K562 (cell line): ENCODE measurements around the gene TMPRSS9. TPM values are rescaled to one million over a fixed set of nuclear protein-coding genes. Genes with fewer than 3 reads are reported as not detected.

Experiments
- AFF1 ChIP-seq, 2 experiments: fragments of 450-650 bp; IDR thresholded peaks; 2 replicates each; pipeline ENCODE4 v1.6.1; 2018; ENCODE audit warnings: mild to moderate bottlenecking in 2 of 2, low read depth in 1 of 2; ENCODE audit not compliant: partially characterized antibody in 2 of 2
- BMI1 ChIP-seq: fragments of 150-350 bp; IDR thresholded peaks from 2 replicates; pipeline ENCODE4 v1.6.1; 2014; ENCODE audit warnings: low read length
- DACH1 ChIP-seq: fragments of 450-650 bp; IDR thresholded peaks from 2 replicates; pipeline ENCODE4 v1.6.1; 2018; ENCODE audit not compliant: partially characterized antibody
- E2F5 ChIP-seq: sonication (generic); formaldehyde crosslinking; IDR thresholded peaks from 2 replicates; pipeline ENCODE4 v1.8.0; 2022; ENCODE audit warnings: mild to moderate bottlenecking, missing genetic modification reagents
- LCOR ChIP-seq: sonication (generic); formaldehyde crosslinking; IDR thresholded peaks from 2 replicates; pipeline ENCODE4 v1.8.0; 2022; ENCODE audit warnings: mild to moderate bottlenecking, missing genetic modification reagents
- MIER1 ChIP-seq: fragments of 450-650 bp; IDR thresholded peaks from 2 replicates; pipeline ENCODE4 v1.6.1; 2016; ENCODE audit warnings: antibody characterized with exemption, mild to moderate bottlenecking, low read depth
- MTA3 ChIP-seq: fragments of 450-650 bp; formaldehyde crosslinking; IDR thresholded peaks from 2 replicates; pipeline ENCODE4 v1.6.1; 2017; ENCODE audit warnings: mild to moderate bottlenecking, borderline replicate concordance
- NCOA6 ChIP-seq: fragments of 450-650 bp; IDR thresholded peaks from 2 replicates; pipeline ENCODE4 v1.6.1; 2017; ENCODE audit warnings: mild to moderate bottlenecking
- NEUROD1 ChIP-seq: fragments of 150-350 bp; IDR thresholded peaks from 2 replicates; pipeline ENCODE4 v1.6.1; 2014; ENCODE audit warnings: borderline replicate concordance, low read length, low read depth; ENCODE audit not compliant: partially characterized antibody
- POLR2A ChIP-seq: fragments of 450-650 bp; conservative IDR thresholded peaks from 2 replicates; pipeline ENCODE4 v1.6.1; 2016
- PYGO2 ChIP-seq: fragments of 450-650 bp; IDR thresholded peaks from 2 replicates; pipeline ENCODE4 v1.6.1; 2016; ENCODE audit warnings: mild to moderate bottlenecking, missing genetic modification characterization, moderate library complexity, missing compliant biosample characterization
- SNAPC5 ChIP-seq: fragments of 250-450 bp; sonication (Bioruptor Pico); IDR thresholded peaks from 2 replicates; pipeline ENCODE4 v1.8.0; 2021; ENCODE audit warnings: moderate library complexity, mild to moderate bottlenecking, inconsistent platforms
- TCF3 ChIP-seq: sonication (generic); formaldehyde crosslinking; IDR thresholded peaks from 2 replicates; pipeline ENCODE4 v1.4.0; 2020; ENCODE audit warnings: mild to moderate bottlenecking, missing genetic modification reagents
- ZC3H4 ChIP-seq: sonication (generic); formaldehyde crosslinking; IDR thresholded peaks from 2 replicates; pipeline ENCODE4 v1.9.0; 2021; ENCODE audit warnings: missing genetic modification reagents, borderline replicate concordance
- ZKSCAN3 ChIP-seq: fragments of 250-450 bp; sonication (Bioruptor Pico); IDR thresholded peaks from 2 replicates; pipeline ENCODE4 v1.4.0; 2020
- ZNF184 ChIP-seq: sonication (generic); formaldehyde crosslinking; IDR thresholded peaks from 2 replicates; pipeline ENCODE4 v1.5.0; 2020; ENCODE audit warnings: missing genetic modification reagents
- ZNF384 ChIP-seq: IDR thresholded peaks from 2 replicates; pipeline ENCODE4 v1.6.1; 2012; ENCODE audit warnings: low read depth, low read length, improper control_type of control experiment
- ZNF444 ChIP-seq: fragments of 250-450 bp; sonication (Bioruptor Pico); IDR thresholded peaks from 2 replicates; pipeline ENCODE4 v1.4.0; 2020; ENCODE audit warnings: mild to moderate bottlenecking, moderate library complexity
- ZNF511 ChIP-seq: sonication (generic); formaldehyde crosslinking; IDR thresholded peaks from 2 replicates; pipeline ENCODE4 v1.8.0; 2022; ENCODE audit warnings: mild to moderate bottlenecking, missing genetic modification reagents
- ZSCAN32 ChIP-seq: fragments of 450-650 bp; formaldehyde crosslinking; IDR thresholded peaks from 2 replicates; pipeline ENCODE4 v1.4.0; 2020; ENCODE audit warnings: mild to moderate bottlenecking, moderate library complexity
- polyA plus RNA-seq, 8 experiments: library from polyadenylated mRNA; depleted of rRNA in 4 of 8; stranded (reverse) in 5 of 8; unstranded in 3 of 8; fragments of >200 nt; fragmentation: Nextera tagmentation in 2 of 8; fragmentation: Illumina TruSeq in 1 of 8; extraction: Ambion mirVana in 2 of 8; extraction: Trizol in 1 of 8; gene quantifications; 2 replicates each; pipeline versions ENCODE4 v1.2.1 to v1.2.3, GENCODE V29; 2011 to 2014; ENCODE audit warnings: inconsistent platforms in 1 of 8, missing spikeins in 1 of 8
- total RNA-seq, 7 experiments: library from RNA; depleted of rRNA in 6 of 7; stranded (reverse); fragments of >200 nt in 6 of 7; fragmentation: Illumina TruSeq in 2 of 7; extraction: Trizol in 2 of 7; gene quantifications; 2 replicates each; pipeline versions ENCODE4 v1.2.1 to v1.2.3, GENCODE V29; 2011 to 2021; ENCODE audit warnings: low replicate concordance in 1 of 7

TMPRSS9 gene
- total and polyA plus RNA-seq, 9 of the 15 experiments (the other 6 are each of a cell fraction or from before 2014, with no cell fraction given), result 0.01 to 0.03 TPM; not detected in 7

GRCh38 chr19:2345794-2346663 is 14.0 kb upstream of the TMPRSS9 start (continued):
- peak; percentile 38 to 45 for TF ChIP-seq AFF1 (IDR thresholded peaks at IDR 0.05; ENCODE audit: low read depth in 1 of 2, partially characterized antibody in 2 of 2)
- TF ChIP-seq ZC3H4, result no peak
- TF ChIP-seq E2F5 (CRISPR knock-in tag), result no peak
- no peak for TF ChIP-seq ZNF384
- TF ChIP-seq SNAPC5, result no peak
- TF ChIP-seq MTA3, result 0 out of 2 replicates have a peak, but pooled peaks have one; percentile 39
- TF ChIP-seq BMI1, result no peak
- TF ChIP-seq TCF3 (CRISPR knock-in tag), result peak; percentile 91
- TF ChIP-seq DACH1, result no peak
- no peak for TF ChIP-seq ZKSCAN3 (CRISPR knock-in tag)
- TF ChIP-seq POLR2A, result no peak
- no peak for TF ChIP-seq PYGO2
- TF ChIP-seq NEUROD1, result no peak
- TF ChIP-seq MIER1, result no peak
- TF ChIP-seq ZSCAN32, result no peak
- no peak for TF ChIP-seq ZNF444 (CRISPR knock-in tag)
- no peak for TF ChIP-seq NCOA6
- no peak for TF ChIP-seq LCOR (CRISPR knock-in tag)
- no peak for TF ChIP-seq ZNF511 (CRISPR knock-in tag)
- TF ChIP-seq ZNF184 (CRISPR knock-in tag), result no peak
